HCT116 (cell line): ENCODE results near the gene EEFSEC.

ENCODE experiments used
- CEBPB ChIP-seq: IDR thresholded peaks from 2 replicates; pipeline ENCODE4 v1.6.1; 2012; ENCODE audit warnings: low read depth
- EGR1 ChIP-seq: IDR thresholded peaks from 2 replicates; pipeline ENCODE4 v1.6.1; 2012; ENCODE audit warnings: low read depth
- EZH2 ChIP-seq: fragments of 200-600 bp; sonication (generic); IDR thresholded peaks from 2 replicates; pipeline ENCODE4 v1.6.1; 2017; ENCODE audit warnings: antibody characterized with exemption, mixed run types
- EZH2phosphoT487 ChIP-seq: fragments of 200-600 bp; IDR thresholded peaks from 2 replicates; pipeline ENCODE4 v1.6.1; 2018; ENCODE audit warnings: antibody characterized with exemption, borderline replicate concordance
- JUND ChIP-seq: IDR thresholded peaks from 2 replicates; pipeline ENCODE4 v1.6.1; 2012
- POLR2A ChIP-seq: IDR thresholded peaks from 2 replicates; pipeline ENCODE4 v1.7.0; 2011; ENCODE audit warnings: borderline replicate concordance; ENCODE audit not compliant: insufficient read depth, insufficient read length; ENCODE audit errors: extremely low read depth
- POLR2AphosphoS5 ChIP-seq: IDR thresholded peaks from 2 replicates; pipeline ENCODE4 v1.6.1; 2011; ENCODE audit warnings: mild to moderate bottlenecking, low read depth, low read length, moderate library complexity
- SIN3A ChIP-seq: IDR thresholded peaks from 2 replicates; pipeline ENCODE4 v1.6.1; 2012; ENCODE audit warnings: low read depth
- TF ChIP-seq, protein P1 (sequence below): IDR thresholded peaks from 2 replicates; pipeline ENCODE4 v1.6.1; 2011; ENCODE audit warnings: mild to moderate bottlenecking, low read length, moderate library complexity; ENCODE audit not compliant: insufficient replicate concordance; ENCODE audit errors: extremely low read depth
- TF ChIP-seq, protein P2 (sequence below), 3 experiments: fragments of 200-600 bp in 1 of 3; sonication (generic) in 1 of 3; IDR thresholded peaks in 2 of 3; conservative IDR thresholded peaks in 1 of 3; 2 replicates each; pipeline ENCODE4 v1.5.1; 2012 to 2017; ENCODE audit warnings: low read depth in 2 of 3, low read length in 2 of 3, antibody characterized with exemption in 1 of 3, borderline replicate concordance in 1 of 3, control low read depth in 1 of 3, mild to moderate bottlenecking in 1 of 3, mixed read lengths in 1 of 3, mixed run types in 1 of 3, moderate library complexity in 1 of 3; ENCODE audit not compliant: insufficient read depth in 1 of 3
- TF ChIP-seq, protein P3 (sequence below): IDR thresholded peaks from 2 replicates; pipeline ENCODE4 v1.6.1; 2012
- TF ChIP-seq, protein P4 (sequence below): IDR thresholded peaks from 2 replicates; pipeline ENCODE4 v1.6.1; 2012

DNA sequence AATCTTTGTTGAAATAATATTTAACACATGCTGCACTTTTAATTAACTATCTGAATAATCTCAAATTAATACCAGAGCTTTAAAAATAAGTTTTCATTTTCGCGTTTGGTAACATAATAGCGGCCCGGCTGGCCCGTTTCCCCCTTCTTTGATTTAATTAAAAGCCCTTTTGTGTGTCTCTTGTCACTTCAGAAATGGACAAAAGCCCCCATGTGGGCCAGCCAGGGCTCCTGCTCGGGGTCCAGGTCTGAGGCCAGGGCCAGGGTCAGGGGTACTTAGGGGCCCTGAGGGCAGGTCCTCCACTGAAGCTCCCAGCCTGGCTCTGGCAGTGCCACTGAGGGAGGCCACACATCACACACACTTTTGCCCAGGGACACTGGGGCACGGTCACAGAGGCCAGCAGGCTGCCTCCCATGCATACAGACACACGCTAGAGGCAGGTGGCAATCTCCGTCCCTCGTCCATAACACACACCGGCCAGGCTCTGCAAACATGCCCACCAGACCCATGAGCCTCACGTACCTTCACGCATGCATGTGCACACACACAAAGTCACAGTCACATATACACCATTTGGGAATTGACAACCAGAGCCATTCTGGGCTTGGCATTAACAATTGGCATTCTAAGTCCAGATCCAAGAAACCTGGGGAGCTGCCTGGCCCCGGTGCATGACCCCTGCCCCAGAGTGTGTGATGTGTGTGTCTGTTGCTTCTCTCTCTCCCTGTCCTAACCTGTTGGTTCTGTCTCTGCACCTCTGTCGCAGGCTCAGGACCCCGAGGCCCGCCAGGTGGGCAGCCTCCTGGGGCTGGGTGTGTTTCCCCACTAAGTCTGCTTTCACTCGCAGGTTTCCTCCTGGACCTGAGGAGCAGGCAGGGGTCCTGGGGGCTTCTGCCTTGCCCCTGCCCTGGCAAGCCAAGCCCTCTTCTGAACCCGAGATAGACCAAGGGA is 274.9 kb downstream of the EEFSEC start:
- TF ChIP-seq, protein P1, sequence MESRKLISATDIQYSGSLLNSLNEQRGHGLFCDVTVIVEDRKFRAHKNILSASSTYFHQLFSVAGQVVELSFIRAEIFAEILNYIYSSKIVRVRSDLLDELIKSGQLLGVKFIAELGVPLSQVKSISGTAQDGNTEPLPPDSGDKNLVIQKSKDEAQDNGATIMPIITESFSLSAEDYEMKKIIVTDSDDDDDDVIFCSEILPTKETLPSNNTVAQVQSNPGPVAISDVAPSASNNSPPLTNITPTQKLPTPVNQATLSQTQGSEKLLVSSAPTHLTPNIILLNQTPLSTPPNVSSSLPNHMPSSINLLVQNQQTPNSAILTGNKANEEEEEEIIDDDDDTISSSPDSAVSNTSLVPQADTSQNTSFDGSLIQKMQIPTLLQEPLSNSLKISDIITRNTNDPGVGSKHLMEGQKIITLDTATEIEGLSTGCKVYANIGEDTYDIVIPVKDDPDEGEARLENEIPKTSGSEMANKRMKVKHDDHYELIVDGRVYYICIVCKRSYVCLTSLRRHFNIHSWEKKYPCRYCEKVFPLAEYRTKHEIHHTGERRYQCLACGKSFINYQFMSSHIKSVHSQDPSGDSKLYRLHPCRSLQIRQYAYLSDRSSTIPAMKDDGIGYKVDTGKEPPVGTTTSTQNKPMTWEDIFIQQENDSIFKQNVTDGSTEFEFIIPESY, result no peak
- no peak for TF ChIP-seq EZH2
- TF ChIP-seq, protein P2, sequence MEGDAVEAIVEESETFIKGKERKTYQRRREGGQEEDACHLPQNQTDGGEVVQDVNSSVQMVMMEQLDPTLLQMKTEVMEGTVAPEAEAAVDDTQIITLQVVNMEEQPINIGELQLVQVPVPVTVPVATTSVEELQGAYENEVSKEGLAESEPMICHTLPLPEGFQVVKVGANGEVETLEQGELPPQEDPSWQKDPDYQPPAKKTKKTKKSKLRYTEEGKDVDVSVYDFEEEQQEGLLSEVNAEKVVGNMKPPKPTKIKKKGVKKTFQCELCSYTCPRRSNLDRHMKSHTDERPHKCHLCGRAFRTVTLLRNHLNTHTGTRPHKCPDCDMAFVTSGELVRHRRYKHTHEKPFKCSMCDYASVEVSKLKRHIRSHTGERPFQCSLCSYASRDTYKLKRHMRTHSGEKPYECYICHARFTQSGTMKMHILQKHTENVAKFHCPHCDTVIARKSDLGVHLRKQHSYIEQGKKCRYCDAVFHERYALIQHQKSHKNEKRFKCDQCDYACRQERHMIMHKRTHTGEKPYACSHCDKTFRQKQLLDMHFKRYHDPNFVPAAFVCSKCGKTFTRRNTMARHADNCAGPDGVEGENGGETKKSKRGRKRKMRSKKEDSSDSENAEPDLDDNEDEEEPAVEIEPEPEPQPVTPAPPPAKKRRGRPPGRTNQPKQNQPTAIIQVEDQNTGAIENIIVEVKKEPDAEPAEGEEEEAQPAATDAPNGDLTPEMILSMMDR (IDR thresholded peaks at IDR 0.05 in 2 of 3, conservative IDR thresholded peaks at IDR 0.05 in 1 of 3; ENCODE audit: borderline replicate concordance in 1 of 3, insufficient read depth in 1 of 3, low read depth in 2 of 3, low read length in 2 of 3), result no peak
- no peak for TF ChIP-seq POLR2A
- TF ChIP-seq POLR2AphosphoS5, result no peak
- TF ChIP-seq, protein P3, sequence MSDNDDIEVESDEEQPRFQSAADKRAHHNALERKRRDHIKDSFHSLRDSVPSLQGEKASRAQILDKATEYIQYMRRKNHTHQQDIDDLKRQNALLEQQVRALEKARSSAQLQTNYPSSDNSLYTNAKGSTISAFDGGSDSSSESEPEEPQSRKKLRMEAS, result no peak
- TF ChIP-seq EGR1, result no peak
- TF ChIP-seq EZH2phosphoT487, result no peak
- no peak for TF ChIP-seq JUND
- TF ChIP-seq, protein P4, sequence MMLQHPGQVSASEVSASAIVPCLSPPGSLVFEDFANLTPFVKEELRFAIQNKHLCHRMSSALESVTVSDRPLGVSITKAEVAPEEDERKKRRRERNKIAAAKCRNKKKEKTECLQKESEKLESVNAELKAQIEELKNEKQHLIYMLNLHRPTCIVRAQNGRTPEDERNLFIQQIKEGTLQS, result no peak
- TF ChIP-seq CEBPB, result no peak
- TF ChIP-seq SIN3A, result no peak
